GM19193 (cell line): ENCODE data around the gene ELF1.

Experiments
- POLR2A ChIP-seq: IDR thresholded peaks from 4 replicates; pipeline ENCODE4 v1.6.1; 2011; ENCODE audit not compliant: insufficient read depth, insufficient read length; ENCODE audit errors: extremely low read depth

Gene ELF1

DNA sequence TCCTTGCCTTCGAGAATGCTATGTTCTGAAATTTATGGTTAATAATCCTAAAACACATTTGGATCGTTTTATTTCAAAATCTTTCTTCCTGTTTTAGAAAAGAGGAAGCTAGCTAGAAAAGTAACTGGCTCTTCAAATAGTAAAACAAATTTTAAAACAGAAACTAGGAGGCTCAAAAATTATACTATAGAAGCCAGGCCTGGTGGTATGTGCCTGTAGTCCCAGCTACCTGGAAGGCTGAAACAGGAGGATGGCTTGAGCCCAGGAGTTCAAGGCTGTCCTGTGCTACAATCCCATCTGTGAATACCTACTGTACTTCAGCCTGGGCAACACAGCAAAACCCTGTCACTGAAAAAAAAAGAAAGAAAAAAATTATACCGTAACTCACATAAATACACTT lies 57.9 kb downstream of the ELF1 start:
- TF ChIP-seq POLR2A = no peak

DNA sequence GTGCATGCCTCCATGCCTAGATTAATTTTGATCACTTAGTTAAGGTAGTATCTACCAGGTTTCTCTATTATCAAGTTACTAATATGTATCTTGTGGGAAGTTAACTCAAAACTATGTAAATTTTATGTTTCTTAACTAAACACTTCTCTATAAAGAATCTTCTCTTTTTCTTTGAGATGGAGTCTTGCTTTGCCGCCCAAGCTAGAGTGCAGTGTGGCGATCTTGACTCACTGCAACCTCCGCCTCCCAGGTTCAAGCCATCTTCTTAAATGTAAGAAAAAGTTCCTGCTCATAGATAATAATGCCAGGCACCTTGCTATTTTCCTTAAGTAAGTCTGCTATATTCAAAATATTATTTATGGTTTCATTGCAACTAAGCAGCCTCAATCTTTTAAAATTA lies 58.4 kb downstream of the ELF1 start:
- TF ChIP-seq POLR2A = no peak

DNA sequence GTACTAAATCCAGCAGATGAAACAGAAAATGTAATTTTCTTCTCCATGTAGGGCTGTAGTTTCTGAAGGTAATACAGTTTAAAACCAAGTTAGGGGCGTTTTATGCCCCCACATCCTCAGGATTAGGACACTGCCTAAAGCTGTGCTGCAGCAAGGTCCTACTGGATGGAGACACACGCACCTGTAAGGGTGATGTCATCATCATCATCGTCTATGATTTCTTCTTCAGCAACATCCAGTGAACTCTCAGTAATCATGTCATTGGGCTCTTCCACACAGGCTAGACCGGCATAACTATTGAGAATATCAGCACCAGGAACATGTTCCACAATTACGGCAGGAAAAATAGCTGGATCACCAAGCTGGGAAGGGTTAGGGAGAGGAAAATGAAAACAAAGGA lies 60.5 kb downstream of the ELF1 start:
- no peak for TF ChIP-seq POLR2A

DNA sequence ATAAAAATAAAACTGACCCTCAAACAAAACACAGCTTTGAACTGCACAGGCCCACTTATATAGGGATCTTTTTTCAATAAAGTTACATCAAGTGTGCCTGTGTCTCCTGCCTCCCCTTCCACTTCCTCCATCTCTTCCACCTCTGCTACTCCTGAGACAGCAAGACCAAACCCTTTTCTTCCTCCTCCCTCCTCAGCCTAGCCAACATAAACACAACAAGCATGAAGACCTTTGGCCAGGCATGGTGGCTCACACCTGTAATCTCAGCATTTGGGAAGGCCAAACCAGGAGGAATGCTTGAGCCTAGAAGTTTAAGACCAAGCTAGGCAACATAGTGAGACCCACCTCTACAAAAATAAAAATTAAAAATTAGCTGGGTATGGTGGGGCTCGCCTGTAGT lies 72.6 kb downstream of the ELF1 start:
- TF ChIP-seq POLR2A = no peak

DNA sequence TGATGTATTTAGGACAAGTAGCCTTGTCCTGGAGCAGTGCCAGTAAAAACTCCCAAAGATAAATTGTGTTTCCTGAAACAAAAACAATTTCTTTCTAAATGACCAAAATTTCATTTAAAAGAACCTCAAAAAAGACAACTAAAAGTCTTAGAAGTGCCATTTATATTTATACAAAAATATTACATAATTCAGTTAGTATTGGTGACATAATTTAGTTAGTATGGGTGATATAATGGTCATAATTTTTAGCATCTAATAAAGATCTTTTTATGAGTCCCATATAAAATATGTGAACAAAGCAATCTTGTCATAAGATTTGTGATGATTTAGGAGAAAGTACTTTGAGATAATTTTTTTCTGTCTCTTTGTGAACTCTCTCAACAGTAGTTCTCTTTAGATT lies 76.0 kb downstream of the ELF1 start:
- TF ChIP-seq POLR2A = no peak

DNA sequence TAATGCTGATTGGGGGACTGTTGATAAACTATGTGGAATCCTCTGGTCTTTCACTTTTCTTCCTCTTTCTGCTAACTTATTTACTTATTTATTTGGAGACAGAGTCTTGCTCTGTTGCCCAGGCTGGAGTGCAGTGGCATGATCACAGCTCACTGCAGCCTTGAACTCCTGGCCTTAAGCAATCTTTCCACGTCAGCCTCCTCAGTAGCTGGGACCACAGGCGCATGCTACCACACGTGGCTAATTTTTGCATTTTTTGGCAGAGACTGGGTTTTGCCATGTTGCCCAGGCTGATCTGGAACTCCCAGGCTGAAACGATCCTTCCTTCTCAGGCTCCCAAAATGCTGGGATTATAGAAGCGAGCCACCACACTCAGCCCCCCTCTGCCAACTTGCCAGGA lies 77.5 kb downstream of the ELF1 start:
- no peak for TF ChIP-seq POLR2A

DNA sequence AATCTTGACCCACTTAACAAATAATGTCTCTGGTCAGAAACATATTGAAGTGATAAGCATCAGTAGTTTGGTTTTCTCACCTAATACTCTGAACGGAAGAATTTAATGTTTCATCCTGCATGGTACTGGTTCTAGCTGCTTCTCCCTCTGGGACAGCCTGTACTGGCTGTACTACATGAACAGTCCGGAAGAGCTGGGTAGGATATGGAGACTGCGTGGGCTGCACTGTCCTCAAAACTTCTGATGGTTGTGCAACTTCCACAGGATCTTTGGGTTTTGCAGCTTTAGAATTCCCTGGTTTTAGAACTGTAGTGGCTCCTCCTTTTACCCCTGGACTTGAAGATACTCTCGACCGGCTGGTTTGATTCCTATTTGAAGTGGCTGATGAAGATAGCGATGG lies 78.3 kb downstream of the ELF1 start:
- no peak for TF ChIP-seq POLR2A

DNA sequence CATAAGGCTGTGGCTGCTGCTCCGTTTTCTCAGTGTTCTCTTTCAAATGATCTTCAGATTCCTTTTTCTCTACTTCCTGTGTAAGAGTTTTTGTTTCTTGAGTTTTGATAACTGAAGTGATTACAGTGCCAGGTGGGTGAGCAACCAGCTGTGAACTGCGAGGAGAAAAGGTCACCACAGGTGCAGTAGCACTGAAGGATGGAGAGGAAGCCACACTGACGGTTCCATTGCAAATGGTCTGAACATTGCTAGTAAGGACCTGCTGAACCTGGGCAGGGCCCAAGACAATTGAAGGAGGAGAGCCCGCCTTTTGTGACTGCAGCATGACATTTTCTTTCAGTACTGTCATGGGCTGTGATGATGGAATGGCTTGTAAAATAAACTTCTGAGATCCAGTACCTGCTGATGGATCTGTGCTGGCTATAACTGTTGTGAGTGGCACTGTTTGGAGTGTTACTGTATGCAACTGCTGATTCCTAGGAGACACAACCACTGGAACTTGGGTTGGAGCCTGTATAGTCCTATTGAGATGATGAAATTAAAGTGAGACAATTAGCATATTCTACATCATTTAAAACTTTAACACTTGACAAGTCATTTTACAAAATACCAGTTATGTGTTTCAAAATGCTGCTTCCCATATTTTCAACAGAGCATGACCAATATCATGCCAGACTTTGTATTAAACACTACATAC lies 85.5 kb downstream of the ELF1 start:
- no peak for TF ChIP-seq POLR2A

DNA sequence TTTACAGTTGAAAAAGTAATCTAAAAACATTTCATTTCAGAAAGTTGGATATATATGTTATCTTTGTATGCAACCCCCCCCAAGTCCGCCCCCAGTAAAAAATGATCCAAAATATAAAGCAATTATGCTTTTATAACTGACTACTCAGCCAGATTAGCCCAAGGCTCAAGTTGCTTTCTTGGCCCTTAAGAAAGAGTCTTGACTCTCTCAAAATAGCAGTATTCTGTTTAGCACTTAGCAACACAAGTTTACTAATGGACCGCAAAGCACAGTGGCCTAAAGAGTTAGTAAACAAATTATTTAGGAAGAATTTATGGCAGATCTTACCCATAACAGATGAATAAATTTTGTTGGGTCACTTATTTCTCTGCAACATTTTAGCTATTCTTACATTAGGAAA lies 86.9 kb downstream of the ELF1 start:
- TF ChIP-seq POLR2A = no peak

DNA sequence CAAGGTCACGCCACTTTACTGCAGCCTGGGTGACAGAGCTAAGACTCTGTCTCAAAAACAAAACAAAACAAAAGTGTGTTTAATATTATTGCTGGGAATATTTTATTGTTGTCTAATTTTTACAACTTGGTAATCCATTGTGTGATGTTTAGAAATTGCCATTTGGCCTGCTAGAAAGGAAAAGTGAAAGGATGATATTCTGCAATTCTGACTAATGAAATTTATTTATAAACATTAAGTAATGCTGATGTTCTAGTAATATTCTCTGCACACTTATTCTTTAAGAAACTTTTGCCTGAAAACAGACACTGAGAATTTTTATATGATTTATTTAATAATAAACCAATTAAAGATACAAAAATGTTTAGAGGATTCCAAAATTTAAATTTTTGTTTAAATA lies 87.4 kb downstream of the ELF1 start:
- TF ChIP-seq POLR2A = no peak

DNA sequence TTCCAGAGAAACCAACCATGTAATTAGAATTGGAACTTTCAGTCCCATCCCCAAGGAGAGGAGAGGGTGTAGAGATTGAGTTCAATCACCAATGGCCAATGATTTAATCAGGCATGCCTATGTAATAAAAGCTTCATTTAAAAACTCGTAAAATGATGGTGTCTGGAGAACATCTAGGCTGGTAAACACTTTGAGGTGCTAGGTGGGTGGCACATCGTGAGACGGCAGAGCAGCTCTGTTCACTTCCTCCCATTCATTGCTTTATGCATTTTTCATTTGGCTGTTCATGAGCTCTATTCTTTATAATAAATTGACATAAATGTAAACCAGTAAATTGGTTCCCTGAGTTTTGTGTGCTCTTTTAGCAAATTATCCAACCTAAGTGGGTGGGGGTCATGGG lies 90.1 kb downstream of the ELF1 start:
- no peak for TF ChIP-seq POLR2A

DNA sequence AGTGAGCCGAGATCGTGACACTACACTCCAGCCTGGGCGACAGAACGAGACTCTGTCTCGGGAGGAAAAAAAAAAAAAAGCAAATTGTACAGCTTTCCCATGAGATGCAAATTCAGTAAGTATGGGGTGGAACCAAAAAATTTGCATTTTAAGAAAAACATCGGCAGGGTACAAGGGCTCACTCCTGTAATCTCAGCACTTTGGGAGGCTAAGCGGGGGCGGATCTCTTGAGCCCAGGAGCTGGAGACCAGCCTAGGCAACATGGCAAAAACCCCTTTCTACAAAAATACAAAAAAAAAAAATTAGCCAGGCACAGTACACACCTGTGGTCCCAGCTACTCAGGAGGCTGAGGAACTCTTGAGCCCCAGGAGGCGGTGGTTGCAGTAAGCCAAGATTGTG lies 91.2 kb downstream of the ELF1 start:
- TF ChIP-seq POLR2A = no peak

DNA sequence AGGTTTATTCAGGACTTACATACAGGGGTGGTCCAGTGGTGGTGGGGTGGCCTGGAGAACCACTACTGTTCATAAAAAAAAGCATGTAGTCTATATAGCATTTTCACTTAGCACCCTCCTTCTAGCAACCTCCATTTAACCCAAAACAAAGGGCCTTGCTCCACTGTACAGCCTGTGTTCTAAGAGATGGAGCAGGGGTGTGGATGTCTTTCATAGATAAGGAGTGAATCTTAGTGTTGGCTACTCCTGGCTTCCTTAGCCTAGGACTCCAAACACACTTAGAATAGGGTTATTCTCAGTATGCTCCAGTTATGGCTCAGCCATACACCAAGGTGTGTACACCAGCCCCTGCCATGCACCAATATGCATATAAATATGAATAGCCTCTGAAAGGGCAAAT lies 95.2 kb downstream of the ELF1 start:
- TF ChIP-seq POLR2A = no peak

DNA sequence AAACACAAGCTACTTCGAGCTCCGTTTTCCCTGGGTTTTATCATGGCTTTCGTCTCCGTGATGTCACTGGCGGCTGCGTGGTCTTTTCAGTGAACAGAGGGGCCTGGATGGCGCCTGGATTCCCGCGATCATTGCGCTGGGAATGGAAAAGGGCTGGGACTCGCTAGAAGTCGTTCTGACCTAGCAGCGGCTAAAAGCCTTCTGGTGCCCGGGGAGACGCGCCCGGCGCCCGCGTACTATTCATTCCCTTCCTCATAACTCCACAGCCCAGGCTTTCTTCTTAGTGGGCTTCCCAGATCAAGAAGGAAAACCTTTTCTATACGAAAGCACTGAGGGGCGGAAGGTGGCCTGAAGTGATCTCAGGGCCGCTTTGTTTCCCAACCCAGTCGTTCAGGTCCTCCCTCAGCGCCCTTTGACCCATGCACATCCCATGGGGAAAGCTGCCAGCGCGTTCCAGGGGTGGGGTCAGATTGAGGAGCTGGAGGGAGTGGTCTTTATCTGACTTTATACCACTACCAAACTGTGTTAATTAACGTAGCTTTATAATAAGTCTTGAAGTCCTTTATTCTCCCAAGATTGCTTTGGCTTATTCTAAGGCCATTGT lies 96.6 kb downstream of the ELF1 start:
- TF ChIP-seq POLR2A = no peak

DNA sequence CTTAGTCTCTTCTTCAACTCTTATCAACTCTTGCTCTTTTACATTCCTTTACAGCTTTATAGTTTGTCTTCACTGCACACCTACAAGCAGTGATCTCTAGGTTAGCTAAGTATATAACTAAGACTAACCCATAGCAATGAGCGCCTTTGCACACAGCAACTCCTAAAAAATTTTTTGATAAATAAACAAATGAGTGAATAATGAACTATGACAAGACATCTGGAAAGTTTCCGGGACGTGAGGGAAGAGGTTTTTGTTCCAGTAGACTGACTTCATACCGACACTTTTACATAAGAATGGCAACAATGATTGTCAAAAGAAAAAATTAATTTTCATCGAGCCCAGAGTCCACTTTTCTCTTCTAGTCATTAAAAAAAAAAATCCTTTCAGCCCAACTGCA lies 98.3 kb downstream of the ELF1 start:
- no peak for TF ChIP-seq POLR2A

DNA sequence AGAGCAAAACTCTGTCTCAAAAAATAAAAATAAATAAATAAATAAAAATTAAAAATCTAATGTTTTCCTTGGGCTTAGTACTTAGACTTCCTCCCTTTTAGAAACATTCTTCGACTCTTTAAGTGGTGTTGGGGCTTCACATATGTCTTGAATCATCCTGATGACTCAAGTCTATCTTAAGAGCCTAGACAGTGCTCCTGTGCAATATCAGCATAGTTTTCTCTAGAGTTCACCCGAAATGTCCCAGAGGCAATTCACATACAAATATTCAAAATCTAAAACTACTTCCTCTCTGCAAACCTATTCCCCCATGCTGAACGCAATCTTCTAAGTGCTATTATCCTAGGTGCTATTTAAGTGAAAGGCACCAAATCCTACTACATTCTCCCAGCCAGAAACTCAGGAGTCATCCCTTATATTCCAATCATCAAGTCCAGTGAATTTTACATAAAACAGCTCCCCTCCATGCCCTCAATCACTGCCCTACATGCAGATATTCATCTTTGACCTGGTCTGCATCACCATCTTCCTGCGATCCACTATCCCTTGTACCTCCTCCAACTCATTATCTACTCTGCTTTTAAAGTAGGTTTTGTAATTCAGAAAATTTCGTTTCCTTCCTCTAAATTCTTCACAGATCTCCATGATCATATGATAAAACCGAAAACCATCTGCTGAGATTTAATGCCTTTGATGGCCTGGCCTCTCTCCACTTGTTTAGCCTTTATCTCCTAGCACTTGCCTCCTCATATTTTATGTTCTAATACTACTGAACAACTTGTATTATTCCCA lies 102.7 kb downstream of the ELF1 start:
- TF ChIP-seq POLR2A = no peak
